Bronchial epithelial cell (primary cell): ENCODE data around the gene NFYC. TPM values are rescaled to one million over a fixed set of nuclear protein-coding genes. Genes with fewer than 3 reads are reported as not detected.
A peak's percentile ranks its signal among the peaks of the same experiment; 100 is the strongest.

Experiments
- DNase-seq: peaks from one replicate; pipeline ENCODE4 v3.0.0-alpha.2; 2010; ENCODE audit warnings: low read depth
- FAIRE-seq: peaks from 2 replicates; lab custom pipeline; 2011; peaks lifted over from hg19 to GRCh38; lab: Jason Lieb, UNC
- H3K27me3 ChIP-seq: 2 replicates; pipeline ENCODE4 v1.5.1; 2011; ENCODE audit warnings: low read length; ENCODE audit not compliant: control insufficient read depth, insufficient read depth
- H3K36me3 ChIP-seq: 2 replicates; pipeline ENCODE4 v1.5.1; 2011; ENCODE audit warnings: low read length; ENCODE audit not compliant: control insufficient read depth, insufficient read depth
- H3K4me3 ChIP-seq: 2 replicates; pipeline ENCODE4 v1.5.1; 2011; ENCODE audit warnings: mild to moderate bottlenecking, low read depth, low read length, control low read depth
- total RNA-seq: library from RNA; depleted of rRNA; stranded (reverse); fragments of >200 nt; gene quantifications from 2 replicates; pipeline ENCODE4 v1.2.1, GENCODE V29; 2014
- TF ChIP-seq, protein P1 (sequence below): IDR thresholded peaks from 2 replicates; pipeline ENCODE4 v1.5.1; 2011; ENCODE audit warnings: mild to moderate bottlenecking, moderate library complexity, low read length, control low read depth, inconsistent platforms; ENCODE audit not compliant: insufficient read depth, severe bottlenecking

Gene NFYC
- total RNA-seq, 1 donor from 2014 or later = 22.9 TPM

DNA sequence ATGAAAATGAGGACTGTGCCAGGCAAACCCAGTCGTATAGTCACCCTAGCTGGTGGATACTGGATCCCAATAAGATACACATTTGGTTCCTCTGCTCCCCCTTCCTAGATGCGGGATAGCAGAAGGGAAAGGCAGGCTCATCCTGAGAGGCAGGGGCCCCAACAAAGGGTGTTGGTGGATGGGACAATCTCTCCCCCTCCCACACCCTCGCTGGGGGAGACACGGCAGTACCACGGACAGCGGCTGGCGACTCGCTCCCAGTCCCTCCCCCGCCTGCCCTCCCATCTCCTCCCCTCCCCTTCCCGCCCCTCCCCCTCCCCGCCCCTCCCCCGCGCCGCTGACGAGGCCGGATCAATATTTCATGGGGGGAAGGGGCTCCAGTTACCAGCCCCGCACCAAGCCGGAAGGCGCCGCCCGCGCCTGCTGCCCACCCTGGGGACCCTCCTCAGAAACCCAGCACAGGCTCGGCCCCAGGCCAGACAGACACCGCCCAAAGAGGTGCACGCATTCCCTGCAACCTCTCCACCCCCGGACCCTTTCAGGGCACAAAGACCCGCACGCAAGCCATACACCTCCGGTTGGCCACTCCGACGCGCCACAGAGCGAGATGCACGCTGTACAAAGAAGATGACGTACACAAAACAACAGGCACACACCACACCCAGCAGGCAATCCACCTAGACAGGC lies 37.5 kb upstream of the NFYC start:
- TF ChIP-seq, protein P1, sequence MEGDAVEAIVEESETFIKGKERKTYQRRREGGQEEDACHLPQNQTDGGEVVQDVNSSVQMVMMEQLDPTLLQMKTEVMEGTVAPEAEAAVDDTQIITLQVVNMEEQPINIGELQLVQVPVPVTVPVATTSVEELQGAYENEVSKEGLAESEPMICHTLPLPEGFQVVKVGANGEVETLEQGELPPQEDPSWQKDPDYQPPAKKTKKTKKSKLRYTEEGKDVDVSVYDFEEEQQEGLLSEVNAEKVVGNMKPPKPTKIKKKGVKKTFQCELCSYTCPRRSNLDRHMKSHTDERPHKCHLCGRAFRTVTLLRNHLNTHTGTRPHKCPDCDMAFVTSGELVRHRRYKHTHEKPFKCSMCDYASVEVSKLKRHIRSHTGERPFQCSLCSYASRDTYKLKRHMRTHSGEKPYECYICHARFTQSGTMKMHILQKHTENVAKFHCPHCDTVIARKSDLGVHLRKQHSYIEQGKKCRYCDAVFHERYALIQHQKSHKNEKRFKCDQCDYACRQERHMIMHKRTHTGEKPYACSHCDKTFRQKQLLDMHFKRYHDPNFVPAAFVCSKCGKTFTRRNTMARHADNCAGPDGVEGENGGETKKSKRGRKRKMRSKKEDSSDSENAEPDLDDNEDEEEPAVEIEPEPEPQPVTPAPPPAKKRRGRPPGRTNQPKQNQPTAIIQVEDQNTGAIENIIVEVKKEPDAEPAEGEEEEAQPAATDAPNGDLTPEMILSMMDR = no peak
- no peak for FAIRE-seq
- H3K4me3 ChIP-seq = no peak overlapping the region
- no peaks in the 10 kb centered on the region for H3K27me3 ChIP-seq
- DNase-seq = no peak
- H3K36me3 ChIP-seq = no peaks in the 10 kb centered on the region

DNA sequence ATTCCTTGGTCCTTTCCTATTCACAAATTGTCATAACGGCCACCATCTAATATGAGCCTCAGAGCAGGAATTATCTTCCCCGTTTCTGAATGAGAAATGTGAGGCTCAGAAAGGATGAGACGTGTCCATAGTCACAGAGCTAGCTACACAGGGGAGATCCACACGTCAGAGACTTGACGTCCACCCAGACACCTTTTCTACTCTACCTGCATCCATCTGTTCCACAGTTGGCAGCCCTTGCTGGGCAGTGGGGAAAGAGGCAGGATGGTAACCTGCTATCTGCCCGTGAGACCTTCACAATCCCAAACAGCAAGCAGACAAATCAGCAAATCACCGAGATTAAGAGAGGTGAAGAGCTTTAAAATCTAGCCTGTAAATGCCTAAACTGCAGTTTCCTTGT lies 34.5 kb upstream of the NFYC start:
- FAIRE-seq (no peak), DNase-seq (no peak)
- TF ChIP-seq, protein P1 = no peak
- peaks cover 2% of the 10 kb centered on the region for H3K27me3 ChIP-seq
- H3K4me3 ChIP-seq = no peak overlapping the region
- no peaks in the 10 kb centered on the region for H3K36me3 ChIP-seq

DNA sequence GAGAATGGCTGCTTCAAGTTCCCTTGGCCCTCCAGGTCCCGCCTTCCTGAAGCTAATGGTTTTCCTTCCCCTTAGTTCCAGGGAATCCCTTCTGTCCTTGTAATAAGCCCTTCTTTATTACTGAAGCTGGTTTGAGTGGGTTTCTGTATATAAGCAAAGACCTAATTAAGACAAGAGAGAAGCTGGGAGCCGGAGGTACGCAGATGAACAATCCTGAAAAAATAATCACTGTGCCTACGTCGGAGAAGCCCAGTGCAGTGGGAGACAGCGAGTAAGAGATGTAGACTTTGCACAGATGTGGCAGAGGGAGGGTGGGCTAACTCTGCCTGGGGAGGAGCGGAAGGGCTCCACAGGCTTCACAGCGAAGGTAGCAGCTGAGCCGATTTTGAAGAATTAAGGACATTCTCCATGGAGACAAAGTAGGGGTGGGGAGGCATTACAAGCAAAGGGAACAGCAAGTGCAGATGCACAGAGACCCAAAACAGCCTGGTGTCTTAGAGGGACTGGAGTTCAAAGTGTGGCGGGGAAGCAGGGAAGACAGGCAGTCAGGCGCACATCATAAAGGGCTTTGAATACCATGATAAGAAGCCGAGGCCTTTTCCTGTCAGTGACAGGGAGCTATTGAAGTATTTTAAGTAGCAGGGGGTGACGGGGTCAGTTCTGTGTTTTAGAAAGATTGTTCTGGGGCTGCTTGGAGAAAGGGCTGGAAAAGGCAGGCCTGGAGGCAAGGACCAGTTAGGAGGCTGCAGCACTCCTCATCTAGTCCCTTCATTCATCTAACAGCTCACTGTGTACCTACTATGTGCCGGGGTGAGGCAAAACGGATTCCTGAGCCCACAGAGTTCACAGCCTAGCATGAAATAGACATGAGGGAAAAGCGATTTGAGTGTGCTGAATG lies 32.5 kb upstream of the NFYC start:
- Histone ChIP-seq H3K36me3 (no peaks in the 10 kb centered on the region), H3K27me3 (peaks cover 2% of the 10 kb centered on the region), H3K4me3 (no peak overlapping the region)
- TF ChIP-seq, protein P1 = no peak
- DNase-seq (no peak), FAIRE-seq (peak; percentile 43)

DNA sequence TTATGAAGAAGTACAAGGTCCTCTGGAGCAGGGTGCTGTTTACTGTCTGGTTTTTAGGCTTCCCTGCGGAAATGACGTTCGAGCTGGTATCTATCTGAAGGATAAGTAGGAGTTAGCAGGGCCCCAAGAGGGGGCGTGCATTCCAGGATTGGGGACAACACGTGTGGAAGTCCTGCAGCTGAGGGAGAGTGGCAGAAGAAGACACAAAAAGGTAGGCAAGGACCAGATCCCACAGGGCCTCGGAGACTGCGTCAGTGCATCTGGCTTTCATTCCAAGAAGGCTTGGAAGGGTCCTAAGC lies 31.9 kb upstream of the NFYC start:
- FAIRE-seq (no peak), DNase-seq (no peak)
- TF ChIP-seq, protein P1 = no peak
- no peak overlapping the region for H3K4me3 ChIP-seq
- H3K36me3 ChIP-seq = no peaks in the 10 kb centered on the region
- H3K27me3 ChIP-seq = peaks cover 2% of the 10 kb centered on the region

DNA sequence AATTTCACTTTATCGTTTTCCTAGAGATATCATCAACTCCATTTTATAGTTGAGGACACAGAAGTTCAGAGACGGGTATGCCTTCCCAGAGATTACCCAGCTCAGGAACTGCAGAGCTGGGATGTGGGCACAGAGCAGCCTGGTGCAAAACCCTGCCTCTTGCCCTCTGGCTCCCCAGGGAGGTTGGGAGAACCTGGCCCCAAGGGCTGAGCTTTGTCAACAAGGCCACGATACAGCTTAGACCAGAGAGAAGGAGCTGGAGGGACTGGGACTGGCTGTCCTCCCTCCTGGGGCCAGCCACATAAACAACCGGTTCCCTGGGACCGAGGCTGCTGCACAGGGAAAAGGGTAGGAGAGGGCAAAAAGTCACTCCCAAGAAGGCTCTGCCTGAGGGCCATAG lies 29.8 kb upstream of the NFYC start:
- Histone ChIP-seq H3K36me3 (no peaks in the 10 kb centered on the region), H3K27me3 (peaks cover 4% of the 10 kb centered on the region), H3K4me3 (no peak overlapping the region)
- TF ChIP-seq, protein P1 = no peak
- no peak for FAIRE-seq
- DNase-seq = no peak
